Bronchial smooth muscle cell (primary cell): ENCODE results near the gene SLC25A31. TPM values are rescaled to one million over a fixed set of nuclear protein-coding genes. Genes with fewer than 3 reads are reported as not detected.

Experiments
- total RNA-seq: library from RNA; depleted of rRNA; stranded (reverse); fragments of >200 nt; gene quantifications from 2 replicates; pipeline ENCODE4 v1.2.1, GENCODE V29; 2014

SLC25A31 gene
- not detected in 2 replicates for total RNA-seq

GRCh38 chr4:127730142-127730913 lies at the start of gene SLC25A31:
TSS of gene SLC25A31 (plus strand) at chr4:127730400. CDS start at chr4:127730546, 146 bp downstream.

GRCh38 chr4:127782275-127783025 lies 52.2 kb downstream of the SLC25A31 start, which contains the start of gene HSPA4L:
TSS of gene HSPA4L (plus strand) at chr4:127782322. CDS start at chr4:127782551, 229 bp downstream.

Other genes with a start within 250 kb of the SLC25A31 start
- gene INTU, start 97.4 kb upstream of the SLC25A31 start, total RNA-seq, result 4.1 and 5.5 TPM in 2 replicates
- gene HSPA4L, start 51.9 kb downstream of the SLC25A31 start, total RNA-seq, result 5.8 and 9.3 TPM in 2 replicates
- gene PLK4, start 150.5 kb downstream of the SLC25A31 start, total RNA-seq, result 1.0 and 3.5 TPM in 2 replicates
- 14.5 and 15.2 TPM in 2 replicates for gene MFSD8, start 234.8 kb downstream of the SLC25A31 start, total RNA-seq
- 3.2 and 3.8 TPM in 2 replicates for gene ABHD18, start 235.0 kb downstream of the SLC25A31 start, total RNA-seq